Measurements from ENCODE around the gene HCST. TPM values are rescaled to one million over a fixed set of nuclear protein-coding genes. Genes with fewer than 3 reads are reported as not detected.

HCST gene
- total RNA-seq, 2 donors from 2014 or later = 1.3 to 1.5 TPM

GRCh38 chr19:35887197-35887596 is 15.1 kb upstream of the HCST start:
- Histone ChIP-seq H3K27ac (ENCODE audit: low read depth, low read length) (no peak overlapping the region), H3K9me3 (ENCODE audit: control insufficient read depth, low read length) (no peaks in the 10 kb centered on the region), H3K4me1 (ENCODE audit: control insufficient read depth, insufficient read depth, low read length) (no peaks in the 10 kb centered on the region), H3K36me3 (ENCODE audit: control insufficient read depth, insufficient read depth, low read length) (peaks cover 44% of the 10 kb centered on the region), H3K27me3 (ENCODE audit: control insufficient read depth, insufficient read depth, low read length, poor library complexity, severe bottlenecking) (no peaks in the 10 kb centered on the region), H3K4me3 (ENCODE audit: low read length) (no peak overlapping the region), H3K9ac (ENCODE audit: extremely low read depth, low read length, poor library complexity, severe bottlenecking) (no peak overlapping the region)
- WGBS, 2 experiments (ENCODE audit: insufficient coverage in 1 of 2, insufficient read length in 1 of 2) = 93 to 100% methylated on average over 3 to 5 of the region's 5 CpGs
- TF ChIP-seq, protein P1, sequence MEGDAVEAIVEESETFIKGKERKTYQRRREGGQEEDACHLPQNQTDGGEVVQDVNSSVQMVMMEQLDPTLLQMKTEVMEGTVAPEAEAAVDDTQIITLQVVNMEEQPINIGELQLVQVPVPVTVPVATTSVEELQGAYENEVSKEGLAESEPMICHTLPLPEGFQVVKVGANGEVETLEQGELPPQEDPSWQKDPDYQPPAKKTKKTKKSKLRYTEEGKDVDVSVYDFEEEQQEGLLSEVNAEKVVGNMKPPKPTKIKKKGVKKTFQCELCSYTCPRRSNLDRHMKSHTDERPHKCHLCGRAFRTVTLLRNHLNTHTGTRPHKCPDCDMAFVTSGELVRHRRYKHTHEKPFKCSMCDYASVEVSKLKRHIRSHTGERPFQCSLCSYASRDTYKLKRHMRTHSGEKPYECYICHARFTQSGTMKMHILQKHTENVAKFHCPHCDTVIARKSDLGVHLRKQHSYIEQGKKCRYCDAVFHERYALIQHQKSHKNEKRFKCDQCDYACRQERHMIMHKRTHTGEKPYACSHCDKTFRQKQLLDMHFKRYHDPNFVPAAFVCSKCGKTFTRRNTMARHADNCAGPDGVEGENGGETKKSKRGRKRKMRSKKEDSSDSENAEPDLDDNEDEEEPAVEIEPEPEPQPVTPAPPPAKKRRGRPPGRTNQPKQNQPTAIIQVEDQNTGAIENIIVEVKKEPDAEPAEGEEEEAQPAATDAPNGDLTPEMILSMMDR (conservative IDR thresholded peaks at IDR 0.05) = no peak
- Mint-ChIP-seq H3K27me3 (ENCODE audit: insufficient read depth) (no peaks in the 10 kb centered on the region), H3K4me1 (no peaks in the 10 kb centered on the region), H3K36me3 (ENCODE audit: low read depth) (peaks cover 48% of the 10 kb centered on the region), H3K27ac (no peak overlapping the region), H3K4me3 (no peak overlapping the region), H3K9me3 (no peaks in the 10 kb centered on the region)
- no peak for DNase-seq

GRCh38 chr19:35888398-35888797 is 13.9 kb upstream of the HCST start:
- H3K9me3 ChIP-seq (ENCODE audit: control insufficient read depth, low read length) = no peaks in the 10 kb centered on the region
- Mint-ChIP-seq H3K36me3 (ENCODE audit: low read depth) (peaks cover 57% of the 10 kb centered on the region), H3K4me1 (no peaks in the 10 kb centered on the region), H3K4me3 (no peak overlapping the region), H3K27me3 (ENCODE audit: insufficient read depth) (no peaks in the 10 kb centered on the region), H3K9me3 (no peaks in the 10 kb centered on the region), H3K27ac (no peak overlapping the region)
- no peaks in the 10 kb centered on the region for H3K4me1 ChIP-seq (ENCODE audit: control insufficient read depth, insufficient read depth, low read length)
- WGBS, 2 experiments (ENCODE audit: insufficient coverage in 1 of 2, insufficient read length in 1 of 2) = 96 to 100% methylated on average over 6 to 9 of the region's 9 CpGs
- H3K4me3 ChIP-seq (ENCODE audit: low read length) = no peak overlapping the region
- H3K9ac ChIP-seq (ENCODE audit: extremely low read depth, low read length, poor library complexity, severe bottlenecking) = no peak overlapping the region
- TF ChIP-seq, protein P1 (conservative IDR thresholded peaks at IDR 0.05) = no peak
- no peaks in the 10 kb centered on the region for H3K27me3 ChIP-seq (ENCODE audit: control insufficient read depth, insufficient read depth, low read length, poor library complexity, severe bottlenecking)
- DNase-seq = no peak
- H3K36me3 ChIP-seq (ENCODE audit: control insufficient read depth, insufficient read depth, low read length) = peaks cover 53% of the 10 kb centered on the region
- no peak overlapping the region for H3K27ac ChIP-seq (ENCODE audit: low read depth, low read length)

- Histone ChIP-seq H3K27me3 (ENCODE audit: control insufficient read depth, insufficient read depth, low read length, poor library complexity, severe bottlenecking) (no peaks in the 10 kb centered on the region), H3K36me3 (ENCODE audit: control insufficient read depth, insufficient read depth, low read length) (peaks cover 59% of the 10 kb centered on the region), H3K4me3 (ENCODE audit: low read length) (no peak overlapping the region), H3K27ac (ENCODE audit: low read depth, low read length) (no peak overlapping the region), H3K4me1 (ENCODE audit: control insufficient read depth, insufficient read depth, low read length) (no peaks in the 10 kb centered on the region), H3K9me3 (ENCODE audit: control insufficient read depth, low read length) (no peaks in the 10 kb centered on the region), H3K9ac (ENCODE audit: extremely low read depth, low read length, poor library complexity, severe bottlenecking) (no peak overlapping the region)
- no peak for DNase-seq
- TF ChIP-seq, protein P1 (conservative IDR thresholded peaks at IDR 0.05) = no peak
- Mint-ChIP-seq H3K36me3 (ENCODE audit: low read depth) (peaks cover 63% of the 10 kb centered on the region), H3K27me3 (ENCODE audit: insufficient read depth) (no peaks in the 10 kb centered on the region), H3K4me1 (no peaks in the 10 kb centered on the region), H3K4me3 (no peak overlapping the region), H3K27ac (no peak overlapping the region), H3K9me3 (no peaks in the 10 kb centered on the region)
- 90 to 97% methylated on average over 7 to 18 of the region's 18 CpGs for WGBS, 2 experiments (ENCODE audit: insufficient coverage in 1 of 2, insufficient read length in 1 of 2)
These were observed 12.8 kb upstream of the HCST start for GRCh38 chr19:35889370-35890112.
